C4-2B (cell line): Measurements from ENCODE around the gene P3R3URF.
A peak's percentile ranks its signal among the peaks of the same experiment; 100 is the strongest.

Source experiments
- H3K27ac ChIP-seq: fragments of 450-650 bp; 2 replicates; pipeline ENCODE4 v1.5.1; 2017
- ZFX ChIP-seq: fragments of 450-650 bp; IDR thresholded peaks from 2 replicates; pipeline ENCODE4 v1.6.1; 2017
- TF ChIP-seq, protein P1 (sequence below): fragments of 450-650 bp; conservative IDR thresholded peaks from 2 replicates; pipeline ENCODE4 v1.5.1; 2017; ENCODE audit warnings: mild to moderate bottlenecking

P3R3URF gene

GRCh38 chr1:46204406-46204742, 28.1 kb upstream of the P3R3URF start:
- no peak overlapping the region for H3K27ac ChIP-seq
- no peak for TF ChIP-seq ZFX
- TF ChIP-seq, protein P1, sequence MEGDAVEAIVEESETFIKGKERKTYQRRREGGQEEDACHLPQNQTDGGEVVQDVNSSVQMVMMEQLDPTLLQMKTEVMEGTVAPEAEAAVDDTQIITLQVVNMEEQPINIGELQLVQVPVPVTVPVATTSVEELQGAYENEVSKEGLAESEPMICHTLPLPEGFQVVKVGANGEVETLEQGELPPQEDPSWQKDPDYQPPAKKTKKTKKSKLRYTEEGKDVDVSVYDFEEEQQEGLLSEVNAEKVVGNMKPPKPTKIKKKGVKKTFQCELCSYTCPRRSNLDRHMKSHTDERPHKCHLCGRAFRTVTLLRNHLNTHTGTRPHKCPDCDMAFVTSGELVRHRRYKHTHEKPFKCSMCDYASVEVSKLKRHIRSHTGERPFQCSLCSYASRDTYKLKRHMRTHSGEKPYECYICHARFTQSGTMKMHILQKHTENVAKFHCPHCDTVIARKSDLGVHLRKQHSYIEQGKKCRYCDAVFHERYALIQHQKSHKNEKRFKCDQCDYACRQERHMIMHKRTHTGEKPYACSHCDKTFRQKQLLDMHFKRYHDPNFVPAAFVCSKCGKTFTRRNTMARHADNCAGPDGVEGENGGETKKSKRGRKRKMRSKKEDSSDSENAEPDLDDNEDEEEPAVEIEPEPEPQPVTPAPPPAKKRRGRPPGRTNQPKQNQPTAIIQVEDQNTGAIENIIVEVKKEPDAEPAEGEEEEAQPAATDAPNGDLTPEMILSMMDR, result no peak

DNA sequence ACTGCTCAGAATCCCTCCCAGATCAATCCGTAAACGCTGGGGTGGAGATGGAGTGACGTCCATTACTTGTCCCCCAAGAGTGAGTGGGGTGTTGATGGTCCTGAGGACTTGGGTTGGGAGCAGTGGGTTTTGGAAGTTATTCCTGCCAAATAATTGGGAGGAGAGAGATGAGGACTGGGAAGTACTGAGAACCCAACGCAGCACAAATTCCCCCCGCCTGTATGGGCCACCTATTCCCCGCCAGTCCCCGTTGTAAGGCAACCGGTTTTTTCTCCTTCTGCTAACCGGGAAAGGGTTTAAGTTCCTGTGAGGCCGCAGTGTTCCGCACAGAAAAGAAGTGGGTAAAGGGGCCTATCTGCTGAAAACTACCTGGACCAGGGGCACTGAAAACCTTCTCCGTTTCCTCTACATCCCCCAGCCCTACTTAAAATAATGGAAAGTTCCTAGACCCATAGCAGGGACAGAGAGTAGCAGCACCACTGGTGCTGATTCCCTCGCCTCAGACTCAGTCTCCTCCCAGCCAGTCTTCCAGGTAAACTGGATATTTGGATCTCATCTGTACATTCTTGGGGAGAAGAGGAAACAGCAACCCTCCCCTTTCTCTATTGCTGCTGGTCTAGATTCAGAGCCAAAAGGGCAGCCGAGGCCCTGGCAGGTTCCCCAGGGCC, 27.6 kb upstream of the P3R3URF start:
- no peak overlapping the region for H3K27ac ChIP-seq
- TF ChIP-seq, protein P1, result no peak
- TF ChIP-seq ZFX, result no peak

- peak overlapping the region; percentile 82 for H3K27ac ChIP-seq
These were observed 23.0 kb upstream of the P3R3URF start for GRCh38 chr1:46199233-46199749.

DNA sequence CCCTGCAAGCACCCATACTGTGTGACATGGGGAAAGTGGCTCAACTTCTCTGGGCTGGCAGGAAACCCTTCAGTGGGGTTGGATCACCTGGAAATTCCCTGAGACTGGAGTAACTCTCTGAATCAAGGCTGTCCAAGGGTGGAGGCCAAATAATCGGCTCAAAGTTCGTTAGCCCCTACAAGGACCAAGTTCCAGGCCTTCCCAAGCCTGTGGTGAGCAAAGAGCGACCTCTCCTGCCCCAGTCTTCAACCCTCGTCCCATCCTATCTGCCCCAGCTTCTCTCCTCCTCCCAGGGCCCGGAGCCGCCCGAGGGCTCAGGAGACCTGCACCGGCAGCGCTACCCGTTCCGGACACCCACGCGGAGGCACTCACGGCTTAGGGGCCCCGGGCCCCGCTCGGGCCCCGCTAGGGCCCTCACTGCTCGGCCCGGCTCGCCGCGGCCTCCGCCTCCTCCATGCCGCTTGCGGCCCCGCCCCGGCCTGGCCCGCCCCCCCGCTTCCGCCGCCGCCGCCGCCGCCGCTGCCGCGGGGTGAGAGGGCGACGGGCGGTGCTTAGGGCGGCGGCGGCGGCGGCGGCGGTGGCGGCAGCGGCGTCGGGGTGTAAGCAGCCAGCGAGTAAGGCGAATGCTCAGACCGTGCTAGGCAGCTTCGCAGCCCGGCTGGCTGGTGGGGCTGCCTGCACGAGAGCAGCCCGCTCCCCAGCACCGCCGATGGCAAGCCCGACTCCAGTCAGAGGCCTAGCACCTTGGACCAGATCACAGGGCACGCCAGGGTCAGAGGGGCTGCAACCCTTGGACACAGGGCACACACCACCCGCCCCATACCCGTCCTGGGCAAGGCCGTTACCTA, 21.9 kb upstream of the P3R3URF start, which contains the start of gene POMGNT1:
TSS of gene POMGNT1 (minus strand) at position 471 of the 848 bp plus-strand sequence. CDS start 613 bp downstream, outside the sequence.
- TF ChIP-seq, protein P1, result no peak; the same call in 1 of the 2 replicates
- TF ChIP-seq ZFX, result peak; percentile 72
- peak within 1 kb of the TSS; percentile 82 for H3K27ac ChIP-seq

More at GRCh38 chr1:46199233-46199749, 23.0 kb upstream of the P3R3URF start:
- no peak for TF ChIP-seq ZFX
- TF ChIP-seq, protein P1, result no peak

DNA sequence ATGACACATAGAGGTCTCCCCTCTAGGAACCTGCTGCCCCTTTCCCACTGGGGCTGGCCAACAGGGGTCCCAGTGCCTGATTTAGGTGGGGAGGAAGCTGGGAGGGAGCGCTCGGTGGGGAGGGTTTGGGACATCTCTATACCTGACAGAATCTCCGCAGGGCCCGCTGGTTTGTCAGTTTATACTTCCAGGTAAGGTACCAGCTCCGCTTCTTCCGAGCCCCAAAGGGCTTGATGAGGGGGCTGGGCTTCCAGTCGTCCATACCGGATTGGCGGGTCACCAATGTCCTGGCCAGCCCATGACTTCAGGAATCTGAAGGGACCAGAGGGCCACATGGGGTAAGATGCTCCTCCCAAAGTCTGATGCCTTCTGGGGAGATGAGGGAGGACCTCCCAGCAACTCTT, 21.3 kb upstream of the P3R3URF start:
- TF ChIP-seq ZFX, result no peak
- TF ChIP-seq, protein P1, result no peak
- H3K27ac ChIP-seq, result peak overlapping the region; percentile 82

DNA sequence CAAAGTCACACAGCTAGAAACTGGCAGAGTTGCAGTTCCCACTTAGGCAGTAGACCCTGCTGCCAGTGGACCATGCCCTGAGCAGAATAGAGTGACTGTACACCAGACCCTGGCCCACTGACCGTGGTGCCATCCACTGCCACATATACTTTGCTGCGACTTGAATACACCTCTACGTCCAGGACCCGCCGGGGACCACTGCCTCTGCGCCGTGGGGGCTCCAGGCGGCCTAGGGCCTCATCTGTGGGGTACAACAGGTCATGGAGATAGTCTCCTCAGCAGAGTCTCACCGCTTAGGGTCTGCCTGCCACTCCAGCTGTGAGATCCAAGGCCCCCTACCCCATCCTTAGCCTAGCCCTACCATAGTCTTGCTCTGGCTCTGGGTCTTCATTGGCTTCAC, 20.3 kb upstream of the P3R3URF start:
- H3K27ac ChIP-seq, result peak overlapping the region; percentile 82; the same call in 1 of the 2 replicates
- TF ChIP-seq, protein P1, result no peak
- TF ChIP-seq ZFX, result no peak
